ENCODE measurements around the gene TCIRG1. TPM values are rescaled to one million over a fixed set of nuclear protein-coding genes. Genes with fewer than 3 reads are reported as not detected.

Gene TCIRG1
- total RNA-seq, 1 donor from 2014 or later = 152 TPM

- no peak for DNase-seq (ENCODE audit: low spot score)
- no peaks in the 10 kb centered on the region for H3K9me3 Mint-ChIP-seq
- H3K27me3 Mint-ChIP-seq (ENCODE audit: insufficient read depth) = no peaks in the 10 kb centered on the region
- intact Hi-C loops (cut with micrococcal nuclease) = no loop called here
- no peak overlapping the region for H3K4me3 Mint-ChIP-seq
- H3K4me1 Mint-ChIP-seq (ENCODE audit: low read depth) = no peaks in the 10 kb centered on the region
- peaks cover 17% of the 10 kb centered on the region for H3K36me3 Mint-ChIP-seq (ENCODE audit: low read depth)
- H3K27ac Mint-ChIP-seq = no peak overlapping the region
These were observed 27.9 kb downstream of the TCIRG1 start for GRCh38 chr11:68066742-68067141.

- Mint-ChIP-seq H3K27ac (no peak overlapping the region), H3K36me3 (ENCODE audit: low read depth) (peaks cover 17% of the 10 kb centered on the region), H3K27me3 (ENCODE audit: insufficient read depth) (no peaks in the 10 kb centered on the region), H3K4me3 (no peak overlapping the region), H3K4me1 (ENCODE audit: low read depth) (no peaks in the 10 kb centered on the region), H3K9me3 (no peaks in the 10 kb centered on the region)
- intact Hi-C loops (cut with micrococcal nuclease) = no loop called here
- no peak for DNase-seq (ENCODE audit: low spot score)
These were observed 29.2 kb downstream of the TCIRG1 start for GRCh38 chr11:68067991-68068390.

GRCh38 chr11:68071281-68072048 lies 32.6 kb downstream of the TCIRG1 start:
- intact Hi-C loops (cut with micrococcal nuclease) = no loop called here
- H3K4me3 Mint-ChIP-seq = no peak overlapping the region
- H3K9me3 Mint-ChIP-seq = no peaks in the 10 kb centered on the region
- H3K27me3 Mint-ChIP-seq (ENCODE audit: insufficient read depth) = no peaks in the 10 kb centered on the region
- no peak for DNase-seq (ENCODE audit: low spot score)
- H3K36me3 Mint-ChIP-seq (ENCODE audit: low read depth) = peaks cover 9% of the 10 kb centered on the region
- H3K4me1 Mint-ChIP-seq (ENCODE audit: low read depth) = no peaks in the 10 kb centered on the region
- H3K27ac Mint-ChIP-seq = no peak overlapping the region

- Mint-ChIP-seq H3K4me1 (ENCODE audit: low read depth) (no peaks in the 10 kb centered on the region), H3K36me3 (ENCODE audit: low read depth) (peaks cover 5% of the 10 kb centered on the region), H3K9me3 (no peaks in the 10 kb centered on the region), H3K27ac (no peak overlapping the region), H3K27me3 (ENCODE audit: insufficient read depth) (no peaks in the 10 kb centered on the region), H3K4me3 (no peak overlapping the region)
- intact Hi-C loops (cut with micrococcal nuclease) = no loop called here
- no peak for DNase-seq (ENCODE audit: low spot score)
These were observed 35.9 kb downstream of the TCIRG1 start for GRCh38 chr11:68074584-68075352.

GRCh38 chr11:68076371-68077042 lies 37.7 kb downstream of the TCIRG1 start:
- no peak overlapping the region for H3K4me3 Mint-ChIP-seq
- no peaks in the 10 kb centered on the region for H3K4me1 Mint-ChIP-seq (ENCODE audit: low read depth)
- H3K27me3 Mint-ChIP-seq (ENCODE audit: insufficient read depth) = no peaks in the 10 kb centered on the region
- intact Hi-C loops (cut with micrococcal nuclease) = no loop called here
- H3K27ac Mint-ChIP-seq = no peak overlapping the region
- H3K9me3 Mint-ChIP-seq = no peaks in the 10 kb centered on the region
- DNase-seq (ENCODE audit: low spot score) = no peak
- H3K36me3 Mint-ChIP-seq (ENCODE audit: low read depth) = no peaks in the 10 kb centered on the region

- DNase-seq (ENCODE audit: low spot score) = no peak
- Mint-ChIP-seq H3K9me3 (no peaks in the 10 kb centered on the region), H3K4me3 (no peak overlapping the region), H3K27ac (no peak overlapping the region), H3K4me1 (ENCODE audit: low read depth) (no peaks in the 10 kb centered on the region), H3K27me3 (ENCODE audit: insufficient read depth) (no peaks in the 10 kb centered on the region), H3K36me3 (ENCODE audit: low read depth) (no peaks in the 10 kb centered on the region)
- intact Hi-C loops (cut with micrococcal nuclease) = no loop called here
These were observed 39.1 kb downstream of the TCIRG1 start for GRCh38 chr11:68077617-68078582.

- intact Hi-C loops (cut with micrococcal nuclease) = no loop called here
- no peaks in the 10 kb centered on the region for H3K4me1 Mint-ChIP-seq (ENCODE audit: low read depth)
- H3K27ac Mint-ChIP-seq = no peak overlapping the region
- no peaks in the 10 kb centered on the region for H3K9me3 Mint-ChIP-seq
- no peaks in the 10 kb centered on the region for H3K36me3 Mint-ChIP-seq (ENCODE audit: low read depth)
- no peak overlapping the region for H3K4me3 Mint-ChIP-seq
- H3K27me3 Mint-ChIP-seq (ENCODE audit: insufficient read depth) = no peaks in the 10 kb centered on the region
- DNase-seq (ENCODE audit: low spot score) = no peak
These were observed 42.0 kb downstream of the TCIRG1 start for GRCh38 chr11:68080860-68081259.

- no peaks in the 10 kb centered on the region for H3K4me1 Mint-ChIP-seq (ENCODE audit: low read depth)
- no peak overlapping the region for H3K4me3 Mint-ChIP-seq
- H3K9me3 Mint-ChIP-seq = no peaks in the 10 kb centered on the region
- H3K27ac Mint-ChIP-seq = no peak overlapping the region
- intact Hi-C loops (cut with micrococcal nuclease) = no loop called here
- no peak for DNase-seq (ENCODE audit: low spot score)
- H3K27me3 Mint-ChIP-seq (ENCODE audit: insufficient read depth) = no peaks in the 10 kb centered on the region
- H3K36me3 Mint-ChIP-seq (ENCODE audit: low read depth) = no peaks in the 10 kb centered on the region
These were observed 42.9 kb downstream of the TCIRG1 start for GRCh38 chr11:68081691-68082090.

- H3K9me3 Mint-ChIP-seq = no peaks in the 10 kb centered on the region
- no peak overlapping the region for H3K4me3 Mint-ChIP-seq
- H3K27me3 Mint-ChIP-seq (ENCODE audit: insufficient read depth) = no peaks in the 10 kb centered on the region
- H3K36me3 Mint-ChIP-seq (ENCODE audit: low read depth) = no peaks in the 10 kb centered on the region
- intact Hi-C loops (cut with micrococcal nuclease) = no loop called here
- H3K4me1 Mint-ChIP-seq (ENCODE audit: low read depth) = no peaks in the 10 kb centered on the region
- no peak overlapping the region for H3K27ac Mint-ChIP-seq
- no peak for DNase-seq (ENCODE audit: low spot score)
These were observed 43.7 kb downstream of the TCIRG1 start for GRCh38 chr11:68082481-68082880.

- H3K36me3 Mint-ChIP-seq (ENCODE audit: low read depth) = no peaks in the 10 kb centered on the region
- H3K4me1 Mint-ChIP-seq (ENCODE audit: low read depth) = no peaks in the 10 kb centered on the region
- H3K9me3 Mint-ChIP-seq = no peaks in the 10 kb centered on the region
- no peak for DNase-seq (ENCODE audit: low spot score)
- intact Hi-C loops (cut with micrococcal nuclease) = no loop called here
- H3K4me3 Mint-ChIP-seq = no peak overlapping the region
- H3K27ac Mint-ChIP-seq = no peak overlapping the region
- H3K27me3 Mint-ChIP-seq (ENCODE audit: insufficient read depth) = no peaks in the 10 kb centered on the region
These were observed 44.7 kb downstream of the TCIRG1 start for GRCh38 chr11:68083517-68083916.

- no peaks in the 10 kb centered on the region for H3K36me3 Mint-ChIP-seq (ENCODE audit: low read depth)
- H3K27ac Mint-ChIP-seq = no peak overlapping the region
- intact Hi-C loops (cut with micrococcal nuclease) = no loop called here
- H3K9me3 Mint-ChIP-seq = no peaks in the 10 kb centered on the region
- no peaks in the 10 kb centered on the region for H3K4me1 Mint-ChIP-seq (ENCODE audit: low read depth)
- peaks cover 5% of the 10 kb centered on the region for H3K27me3 Mint-ChIP-seq (ENCODE audit: insufficient read depth)
- no peak overlapping the region for H3K4me3 Mint-ChIP-seq
- no peak for DNase-seq (ENCODE audit: low spot score)
These were observed 50.9 kb downstream of the TCIRG1 start for GRCh38 chr11:68089679-68090078.

- no peaks in the 10 kb centered on the region for H3K4me1 Mint-ChIP-seq (ENCODE audit: low read depth)
- DNase-seq (ENCODE audit: low spot score) = no peak
- H3K4me3 Mint-ChIP-seq = no peak overlapping the region
These were observed 51.5 kb downstream of the TCIRG1 start for GRCh38 chr11:68090287-68090686.

More at GRCh38 chr11:68090287-68090686, 51.5 kb downstream of the TCIRG1 start:
- H3K9me3 Mint-ChIP-seq = no peaks in the 10 kb centered on the region
- intact Hi-C loops (cut with micrococcal nuclease) = no loop called here
- no peak overlapping the region for H3K27ac Mint-ChIP-seq
- H3K27me3 Mint-ChIP-seq (ENCODE audit: insufficient read depth) = peaks cover 5% of the 10 kb centered on the region
- no peaks in the 10 kb centered on the region for H3K36me3 Mint-ChIP-seq (ENCODE audit: low read depth)

Measured in activated T-helper 1 cell treated with anti-CD3 and anti-CD28 coated beads, Interleukin-12 subunit alpha, Interleukin-12 subunit beta, Interleukin-2, Interleukin-4 antibody, amounts not matched to agents 30 ng/mL and 10 ng/mL and 1 ng/mL, durations not matched to agents 14 hours and 24 hours and 36 hours (primary cell).